ENCODE data around the gene OR8D2.

- no peak for TF ChIP-seq EP300 (IDR thresholded peaks at IDR 0.05)
- no peak for TF ChIP-seq BHLHE40 (IDR thresholded peaks at IDR 0.05; ENCODE audit: low read depth, low read length)
- TF ChIP-seq CEBPB (IDR thresholded peaks at IDR 0.05), result no peak
- no peak for TF ChIP-seq CTCF (IDR thresholded peaks at IDR 0.05)
- no peak for TF ChIP-seq TP53 (CRISPR knock-in tag; IDR thresholded peaks at IDR 0.05)
- TF ChIP-seq POLR2A (IDR thresholded peaks at IDR 0.05; ENCODE audit: low read length), result no peak
- no peak for TF ChIP-seq JUNB (IDR thresholded peaks at IDR 0.05)
- TF ChIP-seq USF2 (IDR thresholded peaks at IDR 0.05), result no peak
- no peak for TF ChIP-seq JUN (IDR thresholded peaks at IDR 0.05)
- TF ChIP-seq HOXB13 (CRISPR knock-in tag; IDR thresholded peaks at IDR 0.05; ENCODE audit: low read depth), result no peak
- no peak for TF ChIP-seq CBX2 (IDR thresholded peaks at IDR 0.05; ENCODE audit: borderline replicate concordance, low read depth)
- TF ChIP-seq HDAC2 (IDR thresholded peaks at IDR 0.05), result no peak
Observed at GRCh38 chr11:124329787-124330478, 9.9 kb upstream of the OR8D2 start.

All from A549 (cell line).